Common myeloid progenitor, CD34-positive (primary cell): ENCODE data around the gene VSIG10L.

Experiments used
- CTCF ChIA-PET: fragments of 350-600 bp; sonication (Branson Sonifier 250); formaldehyde crosslinking; loops from one replicate; lab custom pipeline; 2021; ENCODE audit warnings: antibody characterized with exemption; lab: Charles Lee
- POLR2A ChIA-PET: fragments of 350-600 bp; sonication (Branson Sonifier 250); formaldehyde crosslinking; loops from one replicate; lab custom pipeline; 2021; ENCODE audit warnings: antibody characterized with exemption; lab: Charles Lee
- DNase-seq, 3 donors: peaks; one replicate each; pipeline versions ENCODE4 v3.0.0 to v3.0.0-alpha.2; 2013
- H3K27ac ChIP-seq, 2 experiments: 1 replicate in 1 of 2; 2 replicates in 1 of 2; pipeline ENCODE4 v1.7.0; 2013; ENCODE audit warnings: inconsistent platforms in 2 of 2, low read length in 2 of 2, mild to moderate bottlenecking in 2 of 2, low read depth in 1 of 2, moderate library complexity in 1 of 2; ENCODE audit not compliant: severe bottlenecking in 2 of 2, insufficient read depth in 1 of 2, poor library complexity in 1 of 2
- H3K27me3 ChIP-seq, 5 experiments: replicated peaks in 2 of 5; 1 replicate in 3 of 5; 2 replicates in 2 of 5; pipeline versions ENCODE4 v1.6.1 to v1.7.0; 2013; ENCODE audit warnings: low read length in 4 of 5, mild to moderate bottlenecking in 2 of 5, moderate library complexity in 2 of 5, inconsistent platforms in 1 of 5; ENCODE audit not compliant: insufficient read depth in 5 of 5, control insufficient read depth in 4 of 5
- H3K36me3 ChIP-seq, 4 experiments: 1 replicate in 2 of 4; 2 replicates in 2 of 4; pipeline versions ENCODE4 v1.6.1 to v1.7.0; 2013; ENCODE audit warnings: low read length in 3 of 4, control low read depth in 1 of 4, mild to moderate bottlenecking in 1 of 4; ENCODE audit not compliant: control insufficient read depth in 4 of 4, insufficient read depth in 4 of 4
- H3K4me1 ChIP-seq, 4 experiments: 1 replicate in 3 of 4; 2 replicates in 1 of 4; pipeline versions ENCODE4 v1.6.1 to v1.7.1; 2013; ENCODE audit warnings: low read length in 3 of 4, mild to moderate bottlenecking in 3 of 4, control low read depth in 1 of 4, inconsistent platforms in 1 of 4, moderate library complexity in 1 of 4; ENCODE audit not compliant: control insufficient read depth in 4 of 4, insufficient read depth in 4 of 4; ENCODE audit errors: control extremely low read depth in 1 of 4
- H3K4me3 ChIP-seq, 7 experiments: 1 replicate in 4 of 7; 2 replicates in 3 of 7; pipeline versions ENCODE4 v1.5.1 to v1.7.0; 2013; ENCODE audit warnings: mild to moderate bottlenecking in 7 of 7, low read length in 6 of 7, moderate library complexity in 6 of 7, inconsistent platforms in 2 of 7, low read depth in 2 of 7, control low read depth in 1 of 7; ENCODE audit not compliant: insufficient read depth in 4 of 7, control insufficient read depth in 1 of 7; ENCODE audit errors: extremely low read depth in 1 of 7
- H3K9me3 ChIP-seq, 5 experiments: 1 replicate in 4 of 5; 2 replicates in 1 of 5; pipeline versions ENCODE4 v1.6.1 to v1.7.1; 2013; ENCODE audit warnings: low read length in 4 of 5, mild to moderate bottlenecking in 2 of 5, inconsistent platforms in 1 of 5, low read depth in 1 of 5, moderate library complexity in 1 of 5; ENCODE audit not compliant: control insufficient read depth in 4 of 5, insufficient read depth in 2 of 5; ENCODE audit errors: control extremely low read depth in 1 of 5
- WGBS: methylation state at CpG from one replicate; pipeline ENCODE4 v1.1.5; 2013; ENCODE audit not compliant: insufficient coverage; 5-methylcytosine and 5-hydroxymethylcytosine counted together

The VSIG10L gene

GRCh38 chr19:51323481-51324166 lies 18.3 kb downstream of the VSIG10L start:
- peaks cover 2 to 59% (median 32%) of the 10 kb centered on the region in 5 experiments for H3K27me3 ChIP-seq
- POLR2A ChIA-PET: no interaction called here
- 89% methylated on average over 21 of the region's 29 CpGs for WGBS
- peaks cover 0 to 26% (median 23%) of the 10 kb centered on the region in 4 experiments for H3K4me1 ChIP-seq
- H3K36me3 ChIP-seq: no peaks in the 10 kb centered on the region
- H3K27ac ChIP-seq: no peak overlapping the region
- H3K9me3 ChIP-seq: no peaks in the 10 kb centered on the region
- H3K4me3 ChIP-seq: no peak overlapping the region
- CTCF ChIA-PET: interaction anchor here (1.2 kb wide), 1 partner anchor 97 kb away, joined by 3 read pairs; no protein-coding TSS in a partner anchor
- DNase-seq: no peak

- no peak overlapping the region for H3K4me3 ChIP-seq
- no peak overlapping the region for H3K27ac ChIP-seq
- H3K4me1 ChIP-seq: peaks cover 0 to 11% (median 10%) of the 10 kb centered on the region in 4 experiments
- WGBS: 89% methylated on average over 12 of the region's 14 CpGs
- ChIA-PET POLR2A (no interaction called here), CTCF (no interaction called here)
- no peaks in the 10 kb centered on the region for H3K36me3 ChIP-seq
- H3K27me3 ChIP-seq: peaks cover 0 to 42% (median 24%) of the 10 kb centered on the region in 5 experiments
- H3K9me3 ChIP-seq: no peaks in the 10 kb centered on the region
- no peak for DNase-seq
Observed at GRCh38 chr19:51321799-51322198, 20.1 kb downstream of the VSIG10L start.

GRCh38 chr19:51320280-51320657 lies 21.7 kb downstream of the VSIG10L start:
- Histone ChIP-seq H3K4me1 (no peaks in the 10 kb centered on the region), H3K36me3 (no peaks in the 10 kb centered on the region), H3K27me3 (peaks cover 0 to 27% (median 16%) of the 10 kb centered on the region in 5 experiments), H3K4me3 (no peak overlapping the region), H3K27ac (no peak overlapping the region), H3K9me3 (no peaks in the 10 kb centered on the region)
- DNase-seq: no peak
- ChIA-PET CTCF (no interaction called here), POLR2A (no interaction called here)
- 79% methylated on average over 5 of the region's 14 CpGs for WGBS

GRCh38 chr19:51319649-51320279 lies 22.2 kb downstream of the VSIG10L start:
- Histone ChIP-seq H3K27me3 (peaks cover 0 to 23% (median 16%) of the 10 kb centered on the region in 5 experiments), H3K9me3 (peaks cover 0 to under 1% (median 0%) of the 10 kb centered on the region in 5 experiments), H3K4me3 (no peak overlapping the region), H3K4me1 (no peaks in the 10 kb centered on the region), H3K36me3 (no peaks in the 10 kb centered on the region), H3K27ac (no peak overlapping the region)
- CTCF ChIA-PET: no interaction called here
- WGBS: 90% methylated on average over 4 of the region's 14 CpGs
- POLR2A ChIA-PET: no interaction called here
- DNase-seq: no peak

GRCh38 chr19:51318687-51319648 lies 23.0 kb downstream of the VSIG10L start:
- Histone ChIP-seq H3K36me3 (no peaks in the 10 kb centered on the region), H3K27me3 (peaks cover 0 to 17% (median 10%) of the 10 kb centered on the region in 5 experiments), H3K9me3 (peaks cover 0 to 5% (median 0%) of the 10 kb centered on the region in 5 experiments), H3K4me3 (no peak overlapping the region), H3K4me1 (peaks cover 0 to 4% (median 4%) of the 10 kb centered on the region in 4 experiments), H3K27ac (no peak overlapping the region)
- ChIA-PET POLR2A (no interaction called here), CTCF (interaction anchor here (0.7 kb wide), 1 partner anchor 510 kb away, joined by 3 read pairs; no protein-coding TSS in a partner anchor)
- WGBS: 82% methylated on average over 18 of the region's 23 CpGs
- peak in 2 of 3 donors; percentile 37 to 38 for DNase-seq

- no peak overlapping the region for H3K27ac ChIP-seq
- no CpG with 5 or more reads among the region's 1 CpG for WGBS
- H3K36me3 ChIP-seq: no peaks in the 10 kb centered on the region
- CTCF ChIA-PET: no interaction called here
- no peak for DNase-seq
- peaks cover 0 to 13% (median 5%) of the 10 kb centered on the region in 5 experiments for H3K27me3 ChIP-seq
- POLR2A ChIA-PET: interaction anchor here (0.6 kb wide), 1 partner anchor 734 kb away, joined by 3 read pairs; no protein-coding TSS in a partner anchor
- peaks cover 0 to 11% (median 10%) of the 10 kb centered on the region in 4 experiments for H3K4me1 ChIP-seq
- H3K4me3 ChIP-seq: no peak overlapping the region
- H3K9me3 ChIP-seq: peaks cover 0 to 5% (median 0%) of the 10 kb centered on the region in 5 experiments
Observed at GRCh38 chr19:51317968-51318367, 24.0 kb downstream of the VSIG10L start.
